Testis (tissue), 3 donors: Measurements from ENCODE around the gene TNXB. TPM values are rescaled to one million over a fixed set of nuclear protein-coding genes. Genes with fewer than 3 reads are reported as not detected.
"Not testable (repeated sequence)": the region's sequence is repeated elsewhere in the genome, so short reads cannot be mapped to it uniquely, and the experiment has no call there.

Experiments used
- DNase-seq: peaks from one replicate; pipeline ENCODE4 v3.0.0-alpha.2; 2019
- H3K27ac ChIP-seq, 2 donors: fragments of 200-600 bp; sonication (generic); one replicate each; pipeline ENCODE4 v1.5.1; 2019
- H3K27me3 ChIP-seq: fragments of 200-600 bp; sonication (generic); one replicate; pipeline ENCODE4 v1.5.1; 2019
- H3K36me3 ChIP-seq: fragments of 200-600 bp; sonication (generic); one replicate; pipeline ENCODE4 v1.5.1; 2017; ENCODE audit warnings: low read depth; ENCODE audit errors: missing control alignments
- H3K4me1 ChIP-seq: fragments of 200-600 bp; sonication (generic); one replicate; pipeline ENCODE4 v1.5.1; 2019
- H3K4me3 ChIP-seq, 2 donors: fragments of 200-600 bp; sonication (generic); one replicate each; pipeline ENCODE4 v1.5.1; 2017 to 2019
- H3K9me3 ChIP-seq: fragments of 200-600 bp; sonication (generic); one replicate; pipeline ENCODE4 v1.5.1; 2017
- POLR2A ChIP-seq: fragments of 450-650 bp; IDR thresholded peaks from one replicate; pipeline ENCODE4 v1.6.1; 2017; ENCODE audit warnings: antibody characterized with exemption, mild to moderate bottlenecking, moderate library complexity
- WGBS, 2 donors: methylation state at CpG; one replicate each; pipeline ENCODE4 v1.1.5; 2018; 5-methylcytosine and 5-hydroxymethylcytosine counted together
- intact Hi-C: fragments of 100-400 bp; cut with DNase I; formaldehyde crosslinking; loops from one replicate; pipeline ENCODE4 v1.15.1; 2023; ENCODE audit warnings: low total_unique reads
- polyA plus RNA-seq: library from polyadenylated mRNA; stranded (reverse); fragments of 350-450 nt; fragmentation: Illumina TruSeq; extraction: RNeasy Lipid Tissue Mini Kit (QIAGEN cat#74804); gene quantifications from one replicate; pipeline ENCODE4 v1.2.3, GENCODE V29; 2014; ENCODE audit warnings: low read depth, low replicate concordance; ENCODE audit not compliant: insufficient read depth
- total RNA-seq, 2 donors: library from RNA; depleted of rRNA; stranded (reverse); fragments of >200 nt; gene quantifications; one replicate each; pipeline ENCODE4 v1.2.3, GENCODE V29; 2016
- TF ChIP-seq, protein P1 (sequence below), 3 experiments: fragments of 450-650 bp in 2 of 3; fragments of 200-600 bp in 1 of 3; sonication (generic) in 1 of 3; IDR thresholded peaks; one replicate each; pipeline ENCODE4 v1.5.1; 2016 to 2019; ENCODE audit warnings: antibody characterized with exemption in 3 of 3, mild to moderate bottlenecking in 2 of 3, moderate library complexity in 1 of 3

The TNXB gene
- total and polyA plus RNA-seq, 3 donors from 2014 or later = 42.4 to 78.2 (median 44.0) TPM

- H3K9me3 ChIP-seq, H3K27ac ChIP-seq, DNase-seq, H3K4me1 ChIP-seq, intact Hi-C loops, H3K36me3 ChIP-seq, H3K27me3 ChIP-seq, H3K4me3 ChIP-seq: not testable (repeated sequence)
- 77 to 80% methylated on average over 20 of the region's 20 CpGs for WGBS, 2 donors
These were observed 56.5 kb downstream of the TNXB start for GRCh38 chr6:32052626-32053025.

DNA sequence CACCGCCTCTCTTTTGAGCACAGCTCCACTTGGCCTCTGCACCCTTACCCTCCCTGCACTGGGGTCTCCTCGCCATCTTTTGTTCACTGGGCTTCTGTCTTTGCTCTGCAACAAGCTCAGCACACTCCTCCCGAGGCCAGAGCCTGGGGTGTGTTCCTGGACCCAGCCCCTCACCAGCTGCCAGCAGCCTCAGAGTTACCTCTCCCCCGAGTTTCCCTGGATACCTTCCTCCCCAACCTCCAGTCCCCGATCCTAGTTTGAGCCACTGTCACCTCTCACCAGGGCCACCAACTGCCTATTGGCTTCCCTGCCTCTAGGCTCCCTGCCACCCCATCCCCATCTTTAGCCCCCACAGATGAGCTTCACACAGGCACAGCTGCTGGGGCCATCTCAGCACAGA, 58.6 kb downstream of the TNXB start:
- H3K9me3 ChIP-seq = no peaks in the 10 kb centered on the region
- DNase-seq = no peak
- WGBS, 2 donors = 80 to 91% methylated on average over 5 of the region's 5 CpGs
- no peaks in the 10 kb centered on the region for H3K27me3 ChIP-seq
- no peak overlapping the region for H3K27ac ChIP-seq
- intact Hi-C loops = no loop called here
- H3K36me3 ChIP-seq = no peaks in the 10 kb centered on the region
- TF ChIP-seq, protein P1, sequence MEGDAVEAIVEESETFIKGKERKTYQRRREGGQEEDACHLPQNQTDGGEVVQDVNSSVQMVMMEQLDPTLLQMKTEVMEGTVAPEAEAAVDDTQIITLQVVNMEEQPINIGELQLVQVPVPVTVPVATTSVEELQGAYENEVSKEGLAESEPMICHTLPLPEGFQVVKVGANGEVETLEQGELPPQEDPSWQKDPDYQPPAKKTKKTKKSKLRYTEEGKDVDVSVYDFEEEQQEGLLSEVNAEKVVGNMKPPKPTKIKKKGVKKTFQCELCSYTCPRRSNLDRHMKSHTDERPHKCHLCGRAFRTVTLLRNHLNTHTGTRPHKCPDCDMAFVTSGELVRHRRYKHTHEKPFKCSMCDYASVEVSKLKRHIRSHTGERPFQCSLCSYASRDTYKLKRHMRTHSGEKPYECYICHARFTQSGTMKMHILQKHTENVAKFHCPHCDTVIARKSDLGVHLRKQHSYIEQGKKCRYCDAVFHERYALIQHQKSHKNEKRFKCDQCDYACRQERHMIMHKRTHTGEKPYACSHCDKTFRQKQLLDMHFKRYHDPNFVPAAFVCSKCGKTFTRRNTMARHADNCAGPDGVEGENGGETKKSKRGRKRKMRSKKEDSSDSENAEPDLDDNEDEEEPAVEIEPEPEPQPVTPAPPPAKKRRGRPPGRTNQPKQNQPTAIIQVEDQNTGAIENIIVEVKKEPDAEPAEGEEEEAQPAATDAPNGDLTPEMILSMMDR (IDR thresholded peaks at IDR 0.05) = no peak
- no peak for TF ChIP-seq POLR2A
- H3K4me1 ChIP-seq = peaks cover 20% of the 10 kb centered on the region
- H3K4me3 ChIP-seq = no peak overlapping the region

GRCh38 chr6:32049736-32050135, 59.4 kb downstream of the TNXB start:
- H3K36me3 ChIP-seq, intact Hi-C loops, H3K9me3 ChIP-seq, DNase-seq, H3K27me3 ChIP-seq, H3K4me3 ChIP-seq, H3K27ac ChIP-seq: not testable (repeated sequence)
- WGBS, 2 donors = 92 to 93% methylated on average over 1 to 5 of the region's 11 CpGs
- H3K4me1 ChIP-seq = peaks cover 20% of the 10 kb centered on the region

DNA sequence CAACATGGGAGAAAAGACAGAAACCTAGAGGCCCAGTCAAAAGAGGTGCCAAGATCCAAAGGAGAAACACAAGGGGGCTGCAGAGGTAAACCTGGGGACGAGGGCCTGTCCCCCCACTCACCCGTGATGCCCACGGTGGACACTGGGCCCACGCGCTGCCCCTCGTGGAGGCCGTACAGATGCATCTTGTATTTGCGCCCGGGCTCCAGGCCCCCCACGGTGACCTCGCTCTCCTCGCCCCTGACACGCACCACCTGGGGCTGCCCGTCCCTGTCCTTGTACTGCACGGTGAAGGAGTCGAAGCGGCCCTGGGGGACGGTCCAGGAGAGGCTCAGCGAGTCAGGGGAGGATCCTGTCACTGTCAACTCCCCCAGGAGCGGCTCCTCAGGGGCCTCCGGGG, 60.0 kb downstream of the TNXB start:
- Histone ChIP-seq H3K27ac (peak overlapping the region in 1 of 2 donors; percentile 68), H3K4me1 (peaks cover 20% of the 10 kb centered on the region)
- intact Hi-C loops, H3K9me3 ChIP-seq, DNase-seq, H3K4me3 ChIP-seq, H3K27me3 ChIP-seq, H3K36me3 ChIP-seq: not testable (repeated sequence)
- 67 to 90% methylated on average over 6 to 21 of the region's 21 CpGs for WGBS, 2 donors

GRCh38 chr6:32047855-32048766, 61.0 kb downstream of the TNXB start:
- no peaks in the 10 kb centered on the region for H3K27me3 ChIP-seq
- no peak overlapping the region for H3K4me3 ChIP-seq
- no peaks in the 10 kb centered on the region for H3K36me3 ChIP-seq
- WGBS, 2 donors = 58 to 60% methylated on average over 25 to 32 of the region's 42 CpGs
- peaks cover 20% of the 10 kb centered on the region for H3K4me1 ChIP-seq
- H3K27ac ChIP-seq = peak overlapping the region; percentile 34 to 75
- TF ChIP-seq, protein P1 (IDR thresholded peaks at IDR 0.05) = peak; percentile 68 to 89 (median 88)
- no peak for TF ChIP-seq POLR2A
- H3K9me3 ChIP-seq = no peaks in the 10 kb centered on the region
- intact Hi-C loops = no loop called here
- DNase-seq = peak; percentile 80

DNA sequence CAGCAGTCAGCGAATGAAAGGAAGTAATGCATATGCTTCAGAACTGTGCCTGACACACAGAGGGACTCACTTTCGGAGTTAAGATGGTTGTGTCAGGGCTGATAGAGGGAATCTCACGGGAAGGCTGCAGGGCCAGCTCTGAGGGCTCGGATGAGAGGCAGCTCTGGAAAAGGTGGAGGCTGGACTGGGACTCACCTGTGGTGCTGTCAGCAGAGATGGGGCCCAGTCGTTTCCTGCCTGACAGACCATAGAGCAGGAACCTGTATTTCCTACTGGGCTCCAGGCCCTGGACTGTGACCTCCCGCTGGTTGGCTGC, 61.6 kb downstream of the TNXB start:
- 86 to 88% methylated on average over 3 to 6 of the region's 6 CpGs for WGBS, 2 donors
- DNase-seq = no peak
- peak overlapping the region in 1 of 2 donors; percentile 75 for H3K27ac ChIP-seq
- peaks cover 20% of the 10 kb centered on the region for H3K4me1 ChIP-seq
- no peaks in the 10 kb centered on the region for H3K9me3 ChIP-seq
- intact Hi-C loops = no loop called here
- no peak overlapping the region for H3K4me3 ChIP-seq
- TF ChIP-seq, protein P1 (IDR thresholded peaks at IDR 0.05) = no peak
- TF ChIP-seq POLR2A = no peak
- no peaks in the 10 kb centered on the region for H3K36me3 ChIP-seq
- H3K27me3 ChIP-seq = no peaks in the 10 kb centered on the region
